Stimulated activated CD8-positive, alpha-beta memory T cell treated with anti-CD3 and anti-CD28 coated beads, Interleukin-4, amount 100 ng/mL, for 48 hours (primary cell): ENCODE results near the gene FRAS1.
"Not testable (repeated sequence)": the region's sequence is repeated elsewhere in the genome, so short reads cannot be mapped to it uniquely, and the experiment has no call there.

Experiments used
- DNase-seq: peaks from one replicate; pipeline ENCODE4 v3.0.0-alpha.2; 2020

Gene FRAS1

GRCh38 chr4:78174891-78175290 is 117.8 kb downstream of the FRAS1 start:
- DNase-seq = no peak

GRCh38 chr4:78179196-78179595 is 122.1 kb downstream of the FRAS1 start:
- no peak for DNase-seq

GRCh38 chr4:78181681-78182234 is 124.6 kb downstream of the FRAS1 start:
- not testable (repeated sequence) for DNase-seq

- DNase-seq = no peak
These were observed 127.5 kb downstream of the FRAS1 start for GRCh38 chr4:78184584-78184983.

GRCh38 chr4:78185117-78185516 is 128.0 kb downstream of the FRAS1 start:
- DNase-seq = no peak

- no peak for DNase-seq
These were observed 129.7 kb downstream of the FRAS1 start for GRCh38 chr4:78186597-78187543.

- DNase-seq = no peak
These were observed 132.9 kb downstream of the FRAS1 start for GRCh38 chr4:78190068-78190467.

- DNase-seq = no peak
These were observed 133.5 kb downstream of the FRAS1 start for GRCh38 chr4:78190595-78190994.

GRCh38 chr4:78197947-78198346 is 140.8 kb downstream of the FRAS1 start:
- no peak for DNase-seq

GRCh38 chr4:78199984-78200383 is 142.9 kb downstream of the FRAS1 start:
- no peak for DNase-seq

GRCh38 chr4:78200949-78201348 is 143.8 kb downstream of the FRAS1 start:
- DNase-seq = no peak

GRCh38 chr4:78204176-78204575 is 147.1 kb downstream of the FRAS1 start:
- DNase-seq = no peak

GRCh38 chr4:78205591-78205990 is 148.5 kb downstream of the FRAS1 start:
- no peak for DNase-seq

GRCh38 chr4:78207541-78207940 is 150.4 kb downstream of the FRAS1 start:
- no peak for DNase-seq

- DNase-seq = no peak
These were observed 150.8 kb downstream of the FRAS1 start for GRCh38 chr4:78207951-78208350.

- not testable (repeated sequence) for DNase-seq
These were observed 151.8 kb downstream of the FRAS1 start for GRCh38 chr4:78208896-78209295.

- DNase-seq = no peak
These were observed 153.7 kb downstream of the FRAS1 start for GRCh38 chr4:78210694-78211410.

- DNase-seq = no peak
These were observed 156.1 kb downstream of the FRAS1 start for GRCh38 chr4:78213218-78213617.

GRCh38 chr4:78214078-78214477 is 157.0 kb downstream of the FRAS1 start:
- no peak for DNase-seq

- DNase-seq = no peak
These were observed 160.4 kb downstream of the FRAS1 start for GRCh38 chr4:78217557-78217956.

- no peak for DNase-seq
These were observed 161.1 kb downstream of the FRAS1 start for GRCh38 chr4:78218260-78218659.

- no peak for DNase-seq
These were observed 162.7 kb downstream of the FRAS1 start for GRCh38 chr4:78219825-78220224.

GRCh38 chr4:78220283-78220682 is 163.2 kb downstream of the FRAS1 start:
- no peak for DNase-seq
